Smooth muscle cell of bladder (primary cell): ENCODE data around the gene FCN2. TPM values are rescaled to one million over a fixed set of nuclear protein-coding genes. Genes with fewer than 3 reads are reported as not detected.

Experiments
- total RNA-seq: library from RNA; depleted of rRNA; stranded (reverse); fragments of >200 nt; gene quantifications from 2 replicates; pipeline ENCODE4 v1.2.3, GENCODE V29; 2014

FCN2 gene
- total RNA-seq = not detected in 2 replicates

DNA sequence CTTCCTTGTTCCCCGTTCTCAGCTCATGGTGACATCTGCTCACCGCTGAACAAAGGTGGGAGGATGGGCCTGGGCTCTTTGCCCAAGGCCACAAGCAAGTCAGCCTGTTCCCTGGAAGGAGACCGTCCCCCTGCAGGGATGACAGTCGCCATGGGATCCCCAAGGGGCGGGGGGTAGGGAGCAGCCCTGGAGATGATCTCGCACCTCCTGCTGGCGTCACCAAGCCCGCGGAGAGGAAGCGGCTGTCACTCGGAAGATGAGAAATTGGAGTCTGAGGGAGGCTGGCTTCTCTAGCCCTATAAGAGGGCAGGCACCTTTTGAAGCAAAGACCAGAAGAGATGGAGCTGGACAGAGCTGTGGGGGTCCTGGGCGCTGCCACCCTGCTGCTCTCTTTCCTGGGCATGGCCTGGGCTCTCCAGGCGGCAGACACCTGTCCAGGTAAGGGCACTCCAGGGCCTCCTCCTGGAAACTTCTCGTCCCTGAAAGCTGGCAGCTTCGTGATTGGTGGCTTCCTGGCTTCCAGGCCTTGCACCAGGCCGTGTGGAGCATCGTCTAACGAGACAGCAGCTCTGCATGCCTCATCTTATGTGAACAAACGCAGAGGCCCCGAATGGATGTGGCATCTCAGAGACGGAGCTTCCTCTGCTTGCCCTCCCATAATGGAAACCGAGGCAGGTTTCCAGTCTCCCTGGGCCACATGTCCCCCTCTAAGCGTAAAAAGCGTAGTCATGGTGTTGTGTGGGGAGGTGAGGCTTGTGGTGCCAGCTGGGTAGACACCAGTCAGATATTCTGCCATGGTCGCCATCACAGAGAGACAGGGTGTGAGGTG, at the start of gene FCN2:
FCN2 (plus strand) TSS at position 327 of the 829 bp plus-strand sequence; CDS start at position 339, 12 bp downstream.

DNA sequence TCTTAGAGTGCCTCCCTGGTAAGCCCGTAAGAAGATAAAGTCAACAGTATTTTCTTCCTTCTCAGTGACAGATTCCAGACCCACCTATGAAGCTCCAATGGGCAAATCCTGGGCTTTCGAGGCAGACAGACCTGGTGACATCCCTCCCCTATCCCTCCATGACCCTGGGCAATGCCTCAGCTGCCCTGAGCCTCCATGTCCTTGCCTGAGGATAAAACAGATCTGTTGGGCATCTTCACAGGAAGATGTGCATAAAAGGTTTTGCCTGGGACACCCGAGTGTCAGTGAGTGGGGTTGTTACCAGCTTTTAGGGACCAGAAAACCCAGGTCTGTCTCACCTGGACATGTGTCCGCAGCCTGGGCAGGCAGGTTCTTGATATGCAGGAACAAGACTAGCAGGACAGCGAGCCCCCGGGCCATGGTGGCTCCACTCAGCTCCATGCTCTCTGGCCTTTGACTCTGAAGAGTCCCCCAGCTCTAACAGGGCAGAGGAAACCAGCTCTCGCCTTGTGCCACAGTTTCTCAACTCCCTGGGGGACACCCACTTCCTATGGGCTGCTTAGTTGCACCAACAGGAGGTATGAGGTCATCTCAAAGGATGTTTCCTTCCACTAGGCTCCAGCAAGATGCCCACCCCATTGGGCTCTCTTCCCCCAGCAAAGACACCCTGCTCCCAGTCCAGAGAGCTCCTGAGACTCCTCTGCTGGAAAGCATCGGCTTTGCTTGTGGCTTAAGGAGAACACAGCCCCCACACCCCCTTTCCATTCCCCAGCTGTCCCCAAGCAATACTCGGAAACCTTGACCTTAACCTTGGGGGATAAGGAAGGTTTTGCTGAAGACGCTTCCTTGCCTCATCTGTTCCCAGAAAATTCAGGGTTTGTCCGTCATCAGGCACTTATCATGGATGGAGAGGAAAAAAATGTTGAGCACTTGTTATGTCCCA, 37.1 kb downstream of the FCN2 start, which contains the start of gene FCN1:
FCN1 (minus strand) TSS at position 482 of the 943 bp plus-strand sequence; CDS start at position 441, 41 bp downstream.

Other genes starting within 250 kb of the FCN2 start
- 247 and 350 TPM in 2 replicates for gene COL5A1, start 239.0 kb upstream of the FCN2 start, total RNA-seq
- gene FCN1, start 37.1 kb downstream of the FCN2 start, total RNA-seq = not detected in 2 replicates
- gene OLFM1, start 206.9 kb downstream of the FCN2 start, total RNA-seq = 3.9 and 5.5 TPM in 2 replicates